ENCODE measurements around the gene EEF2KMT.
A peak's percentile ranks its signal among the peaks of the same experiment; 100 is the strongest.
"Not testable (repeated sequence)": the region's sequence is repeated elsewhere in the genome, so short reads cannot be mapped to it uniquely, and the experiment has no call there.

The EEF2KMT gene

DNA sequence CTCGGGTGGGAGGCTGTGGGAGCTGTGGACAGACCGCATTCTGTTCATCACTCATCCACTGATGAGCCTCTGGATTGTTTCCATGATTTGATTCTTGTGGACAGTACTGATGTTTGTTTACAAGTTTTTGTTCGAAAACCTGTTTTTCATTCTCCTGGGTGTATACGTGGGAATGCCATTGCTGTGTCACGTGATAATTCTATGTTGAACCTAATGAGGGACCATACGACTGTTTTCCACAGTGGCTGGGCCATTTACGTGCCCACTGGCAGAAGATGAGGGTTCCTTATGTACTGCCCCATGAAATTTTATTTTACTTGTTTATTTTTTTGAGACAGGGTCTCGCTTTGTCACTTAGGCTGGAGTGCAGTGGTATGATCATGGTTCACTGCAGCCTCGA, 28.5 kb downstream of the EEF2KMT start:
- no peak for DNase-seq

GRCh38 chr16:5066511-5066910, 31.1 kb downstream of the EEF2KMT start:
- no peak for DNase-seq

- DNase-seq = no peak
These were observed 31.8 kb downstream of the EEF2KMT start, which contains the start of gene C16orf89 for GRCh38 chr16:5065813-5066212. C16orf89 (minus strand) TSS chr16:5065956; CDS start chr16:5065908, 48 bp downstream.

- DNase-seq = no peak
These were observed 32.3 kb downstream of the EEF2KMT start for GRCh38 chr16:5065326-5065725.

DNA sequence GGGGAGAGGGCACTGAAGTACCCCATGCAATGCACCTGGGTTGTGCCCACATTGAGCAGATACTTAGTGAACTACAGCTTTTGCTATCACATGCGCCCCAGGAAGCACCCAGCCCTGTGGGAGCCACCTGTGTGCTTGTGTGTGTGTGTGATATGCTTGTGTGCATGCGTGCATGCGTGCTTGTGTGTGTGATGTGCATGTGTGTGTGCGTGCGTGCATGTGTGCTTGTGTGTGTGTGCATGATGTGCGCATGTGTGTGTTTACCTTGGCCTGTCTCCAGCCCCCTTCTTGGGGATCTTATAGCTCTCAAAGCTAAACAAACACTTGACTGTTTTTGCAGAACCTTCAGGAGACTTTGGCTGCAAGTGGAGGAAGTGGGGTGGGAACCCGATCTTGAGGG, 32.7 kb downstream of the EEF2KMT start:
- no peak for DNase-seq

GRCh38 chr16:5062790-5063765, 34.5 kb downstream of the EEF2KMT start:
- no peak for DNase-seq

DNA sequence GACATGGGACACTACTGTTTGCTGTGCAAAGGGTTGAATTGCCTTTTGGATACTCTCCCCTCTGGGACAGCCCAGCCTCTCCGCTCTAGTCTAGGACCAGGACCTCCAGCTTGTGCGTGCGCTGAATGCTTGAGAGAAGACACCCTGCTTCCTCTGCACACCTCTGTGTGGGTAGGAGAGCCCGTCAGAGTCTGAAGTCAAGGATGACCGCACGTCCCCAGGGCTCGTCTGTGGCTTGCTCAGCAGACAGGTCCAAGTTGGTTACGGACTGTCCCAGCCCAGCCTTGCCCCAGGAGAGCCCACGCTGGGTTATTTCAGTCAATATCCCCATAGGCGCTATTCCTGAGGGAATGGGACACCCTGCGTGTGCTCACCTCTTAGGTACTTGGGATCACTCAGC, 35.5 kb downstream of the EEF2KMT start:
- no peak for DNase-seq

- no peak for DNase-seq
These were observed 37.4 kb downstream of the EEF2KMT start for GRCh38 chr16:5060073-5060641.

GRCh38 chr16:5059386-5060072, 38.1 kb downstream of the EEF2KMT start:
- DNase-seq = no peak

- no peak for DNase-seq
These were observed 39.1 kb downstream of the EEF2KMT start for GRCh38 chr16:5058476-5058875.

DNA sequence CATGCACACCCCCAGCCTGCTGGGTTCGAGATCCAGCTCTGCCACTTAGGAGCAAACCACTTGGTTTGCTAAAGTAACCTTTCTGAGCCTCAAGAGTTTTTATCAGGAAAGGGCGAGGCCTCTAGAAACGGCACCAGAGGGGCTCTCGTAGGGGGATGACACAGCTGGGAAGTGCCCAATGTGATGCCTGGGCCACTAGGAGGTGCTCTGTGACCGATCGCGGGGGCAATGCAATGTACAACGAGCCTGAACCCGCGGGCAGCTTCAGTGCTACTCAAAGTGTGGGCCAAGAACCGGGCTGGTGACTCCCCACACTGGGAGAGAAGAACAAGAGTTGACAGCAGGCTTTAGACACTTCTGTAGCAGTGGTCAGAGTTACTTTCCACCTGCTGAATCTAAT, 41.2 kb downstream of the EEF2KMT start:
- DNase-seq = peak; percentile 40

DNA sequence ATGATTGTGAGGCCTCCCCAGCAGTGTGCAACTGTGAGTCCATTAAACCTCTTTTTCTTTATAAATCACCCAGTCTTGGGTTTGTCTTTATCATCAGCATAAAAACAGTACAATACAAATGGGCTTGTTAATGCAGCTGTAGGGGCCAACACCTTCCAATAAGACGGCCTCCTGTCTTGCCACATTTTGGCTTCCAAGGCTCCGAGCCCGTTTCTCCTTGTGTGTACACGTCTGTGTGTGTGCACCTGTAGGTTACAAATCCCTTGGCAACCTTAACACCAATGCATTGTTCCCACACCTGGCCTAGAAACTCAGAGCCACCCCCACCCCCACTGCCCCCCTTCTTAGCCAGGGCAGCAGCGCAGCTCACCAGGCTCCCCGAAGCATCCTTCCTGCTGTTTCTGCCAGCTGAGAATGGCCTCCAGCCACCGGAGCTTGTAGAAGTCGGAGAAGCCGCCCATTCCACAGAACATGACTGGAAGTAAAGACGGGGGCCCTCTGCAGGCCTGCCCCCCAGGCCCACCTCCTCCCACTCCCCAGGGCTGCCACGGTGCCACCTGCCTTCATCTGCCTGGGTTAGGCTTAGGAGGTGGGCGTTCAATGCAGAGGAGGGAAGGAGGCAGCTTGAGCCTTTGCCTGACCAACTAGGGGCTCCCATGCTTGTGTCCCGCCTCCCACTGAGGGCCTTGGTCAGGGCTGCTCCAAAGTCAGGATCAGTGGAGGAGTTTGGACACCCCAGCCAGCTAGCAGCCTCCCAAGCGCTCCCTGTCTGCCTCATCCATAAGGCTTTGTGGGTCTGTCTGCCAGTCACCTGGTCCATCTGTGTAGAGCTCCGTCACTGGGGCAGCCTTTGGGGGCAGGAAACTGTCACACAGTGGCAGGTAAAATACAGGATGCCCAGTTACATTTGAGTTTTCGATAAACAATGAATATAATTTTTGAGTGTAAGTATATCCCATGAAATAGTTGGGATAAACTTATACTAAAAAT, 42.4 kb downstream of the EEF2KMT start:
- DNase-seq = no peak

GRCh38 chr16:5046914-5047313, 50.7 kb downstream of the EEF2KMT start:
- DNase-seq = no peak

- DNase-seq = no peak
These were observed 52.0 kb downstream of the EEF2KMT start for GRCh38 chr16:5045499-5046115.

DNA sequence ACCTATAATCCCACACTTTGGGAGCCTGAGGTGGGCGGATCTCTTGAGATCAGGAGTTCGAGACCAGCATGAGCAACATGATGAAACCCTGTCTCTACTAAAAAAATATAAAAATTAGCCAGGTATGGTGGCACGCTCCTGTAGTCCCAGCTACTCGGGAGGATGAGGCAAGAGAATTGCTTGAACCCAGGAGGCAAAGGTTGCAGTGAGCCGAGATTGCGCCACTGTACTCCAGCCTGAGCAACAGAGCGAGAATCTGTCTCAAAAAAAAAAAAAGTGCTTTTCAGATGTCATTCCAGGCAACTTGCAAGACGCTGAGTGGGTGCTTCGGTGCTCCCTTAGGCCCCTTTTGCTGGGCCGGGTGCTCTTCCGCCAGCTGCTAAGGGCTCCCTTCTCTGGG, 53.0 kb downstream of the EEF2KMT start:
- not testable (repeated sequence) for DNase-seq

DNA sequence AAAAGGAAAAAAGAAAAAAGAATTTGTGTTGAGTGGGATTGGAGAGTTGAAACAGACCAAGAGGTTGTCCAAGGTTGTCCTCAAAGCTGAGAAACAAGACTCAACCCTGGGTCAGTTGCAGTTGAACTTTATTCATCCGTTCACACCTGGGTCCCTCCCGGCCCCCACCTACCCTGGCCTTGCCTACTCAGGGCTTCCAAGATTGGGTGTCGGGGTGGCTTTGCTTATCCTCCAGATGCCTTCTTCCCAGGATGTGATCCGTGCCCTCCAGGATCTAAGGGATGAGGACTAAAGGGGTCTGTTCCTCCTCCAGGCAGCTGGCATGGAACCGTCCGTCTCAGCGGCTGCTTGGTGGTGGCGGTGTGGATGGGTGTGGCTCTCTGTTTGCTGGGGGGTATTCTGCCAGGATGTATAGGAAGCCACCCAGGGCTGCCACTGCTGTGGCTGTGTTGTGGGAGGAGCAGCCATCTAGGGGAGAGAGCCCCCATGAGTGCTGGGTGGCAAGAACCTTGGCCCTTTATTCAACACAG, 53.5 kb downstream of the EEF2KMT start:
- no peak for DNase-seq

DNA sequence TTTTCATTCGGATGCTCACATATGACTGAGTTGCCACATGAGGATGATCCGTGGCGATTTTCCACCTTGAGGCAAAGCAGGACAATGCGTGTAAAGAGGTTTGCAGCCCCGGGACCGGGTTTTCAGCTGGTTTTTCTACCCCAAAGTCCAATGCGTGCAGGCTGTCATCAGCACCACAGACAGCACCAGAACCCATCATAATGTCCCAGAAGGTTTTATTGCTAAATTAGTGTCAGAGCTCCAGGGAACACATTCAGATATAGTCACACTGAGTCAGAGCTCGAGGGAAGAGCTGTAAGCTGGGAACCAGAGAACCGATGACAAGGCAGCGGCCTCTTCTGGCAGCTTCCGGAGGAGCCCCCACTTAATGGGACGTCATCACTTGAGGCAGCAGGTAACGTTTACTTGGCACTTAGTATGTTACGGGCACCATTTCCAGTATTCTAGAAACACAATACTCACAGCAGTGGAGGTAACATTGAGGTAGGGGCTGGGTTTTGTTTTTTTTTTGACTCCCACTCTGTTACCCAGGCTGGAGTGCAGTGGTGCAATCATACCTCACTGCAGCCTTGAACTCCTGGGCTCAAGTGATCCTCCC, 54.9 kb downstream of the EEF2KMT start:
- no peak for DNase-seq

GRCh38 chr16:5041600-5042133, 55.9 kb downstream of the EEF2KMT start:
- no peak for DNase-seq

DNA sequence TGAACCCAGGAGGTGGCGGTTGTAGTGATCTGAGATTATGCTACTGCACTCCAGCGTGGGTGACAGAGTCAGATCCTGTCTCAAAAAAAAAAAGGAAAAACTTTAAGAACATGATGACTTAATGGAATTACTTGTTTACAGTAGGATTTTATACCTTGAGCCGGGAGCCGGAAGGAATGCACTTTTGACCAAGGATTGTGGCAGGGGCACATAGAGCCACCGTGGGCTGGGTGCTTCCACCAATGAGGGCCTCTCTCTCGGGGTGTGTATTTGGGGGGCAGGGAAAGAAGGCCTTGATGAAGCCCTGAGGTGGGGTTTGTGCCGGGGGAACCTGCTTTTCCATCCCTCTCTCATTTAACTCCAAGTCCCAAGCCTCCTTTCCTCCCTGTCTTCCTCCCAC, 57.1 kb downstream of the EEF2KMT start:
- no peak for DNase-seq

DNA sequence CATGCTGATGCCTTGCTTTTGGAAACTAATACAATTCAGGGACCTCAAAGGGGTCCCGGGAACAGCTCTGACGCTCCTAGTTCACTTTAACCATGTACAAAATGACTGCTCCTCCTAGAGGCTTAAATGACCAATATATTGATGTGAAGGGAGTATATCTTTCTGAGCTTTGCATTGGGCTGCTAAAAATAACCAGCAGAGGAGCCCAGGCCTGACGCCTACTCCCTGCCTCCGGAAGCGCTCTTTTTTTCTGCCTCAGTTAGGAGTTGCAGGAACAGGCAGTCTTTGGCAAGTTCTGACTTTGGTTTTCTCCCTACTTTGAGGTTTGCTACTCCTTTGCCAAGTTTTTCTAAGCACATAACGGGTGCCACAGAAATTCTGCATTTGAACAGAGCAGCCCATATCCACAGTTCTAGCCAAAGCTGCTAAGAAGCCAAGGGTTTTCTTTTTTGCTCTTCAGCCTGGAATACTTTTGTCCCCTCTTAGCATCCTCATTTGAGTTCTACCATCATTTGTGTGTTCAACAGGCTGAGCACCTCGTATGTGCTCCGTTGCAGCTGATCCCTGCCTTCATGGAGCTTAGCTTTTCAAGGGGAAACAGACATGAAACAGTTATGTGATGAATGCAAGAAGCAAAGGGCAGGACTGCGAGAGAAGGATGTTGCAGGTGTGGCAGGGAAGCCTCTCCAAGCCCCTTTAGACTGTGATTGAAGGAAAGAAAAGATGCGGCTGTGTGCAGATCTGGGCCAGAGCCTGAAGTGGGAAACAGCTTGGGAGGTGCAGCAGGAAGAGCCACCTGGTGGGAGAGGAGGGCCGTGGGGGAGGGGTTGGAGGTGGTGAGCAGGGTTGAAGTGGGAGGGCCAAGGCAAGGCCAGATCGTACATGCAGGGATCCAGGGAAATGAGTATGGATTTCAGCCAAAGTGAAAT, 61.1 kb downstream of the EEF2KMT start:
- no peak for DNase-seq
